Upper lobe of left lung (tissue), 4 donors: ENCODE measurements around the gene ACAA2.

Experiments
- POLR2A ChIP-seq, 4 donors: fragments of 450-650 bp; IDR thresholded peaks; one replicate each; pipeline ENCODE4 v1.5.1; 2016 to 2017; ENCODE audit warnings: antibody characterized with exemption in 4 of 4, mild to moderate bottlenecking in 2 of 4
- POLR2AphosphoS5 ChIP-seq, 2 donors: sonication (generic); formaldehyde crosslinking; IDR thresholded peaks; one replicate each; pipeline ENCODE4 v1.5.1; 2017; ENCODE audit warnings: antibody characterized with exemption in 2 of 2
- TF ChIP-seq, protein P1 (sequence below), 6 experiments: fragments of 450-650 bp in 4 of 6; fragments of 200-600 bp in 2 of 6; sonication (generic) in 2 of 6; IDR thresholded peaks; one replicate each; pipeline ENCODE4 v1.5.1; 2016 to 2019; ENCODE audit warnings: antibody characterized with exemption in 6 of 6

DNA sequence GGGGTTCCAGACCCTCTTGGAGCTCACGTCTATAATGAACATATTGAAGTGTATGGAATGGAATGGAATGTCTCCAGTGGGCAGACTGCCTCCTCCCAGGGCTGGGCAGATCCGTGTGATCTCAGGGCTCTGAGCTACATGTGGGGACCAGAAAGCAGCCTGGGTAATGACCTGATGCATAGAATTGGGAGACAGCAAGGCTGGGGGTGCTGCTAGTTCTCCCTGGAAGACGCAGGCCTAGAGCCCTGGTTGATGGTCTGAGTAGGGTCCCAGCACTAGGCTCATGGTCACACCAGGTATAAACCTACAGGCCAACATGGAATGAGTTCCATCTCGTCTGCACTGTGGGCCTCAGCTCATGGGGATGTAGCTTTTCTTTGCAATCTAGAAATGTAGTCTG, 46.7 kb downstream of the ACAA2 start:
- TF ChIP-seq POLR2AphosphoS5 (IDR thresholded peaks at IDR 0.05), result no peak
- TF ChIP-seq, protein P1, sequence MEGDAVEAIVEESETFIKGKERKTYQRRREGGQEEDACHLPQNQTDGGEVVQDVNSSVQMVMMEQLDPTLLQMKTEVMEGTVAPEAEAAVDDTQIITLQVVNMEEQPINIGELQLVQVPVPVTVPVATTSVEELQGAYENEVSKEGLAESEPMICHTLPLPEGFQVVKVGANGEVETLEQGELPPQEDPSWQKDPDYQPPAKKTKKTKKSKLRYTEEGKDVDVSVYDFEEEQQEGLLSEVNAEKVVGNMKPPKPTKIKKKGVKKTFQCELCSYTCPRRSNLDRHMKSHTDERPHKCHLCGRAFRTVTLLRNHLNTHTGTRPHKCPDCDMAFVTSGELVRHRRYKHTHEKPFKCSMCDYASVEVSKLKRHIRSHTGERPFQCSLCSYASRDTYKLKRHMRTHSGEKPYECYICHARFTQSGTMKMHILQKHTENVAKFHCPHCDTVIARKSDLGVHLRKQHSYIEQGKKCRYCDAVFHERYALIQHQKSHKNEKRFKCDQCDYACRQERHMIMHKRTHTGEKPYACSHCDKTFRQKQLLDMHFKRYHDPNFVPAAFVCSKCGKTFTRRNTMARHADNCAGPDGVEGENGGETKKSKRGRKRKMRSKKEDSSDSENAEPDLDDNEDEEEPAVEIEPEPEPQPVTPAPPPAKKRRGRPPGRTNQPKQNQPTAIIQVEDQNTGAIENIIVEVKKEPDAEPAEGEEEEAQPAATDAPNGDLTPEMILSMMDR (IDR thresholded peaks at IDR 0.05), result no peak
- TF ChIP-seq POLR2A (IDR thresholded peaks at IDR 0.05), result no peak
